Stomach (tissue), 4 donors: ENCODE measurements around the gene CAVIN2.

Source experiments
- POLR2A ChIP-seq, 4 donors: fragments of 450-650 bp; IDR thresholded peaks; one replicate each; pipeline ENCODE4 v1.6.1; 2016; ENCODE audit warnings: antibody characterized with exemption in 4 of 4, control low read depth in 2 of 4, mild to moderate bottlenecking in 1 of 4, moderate library complexity in 1 of 4
- POLR2AphosphoS5 ChIP-seq, 3 donors: sonication (generic); formaldehyde crosslinking; IDR thresholded peaks; one replicate each; pipeline ENCODE4 v1.6.1; 2016; ENCODE audit warnings: antibody characterized with exemption in 3 of 3

DNA sequence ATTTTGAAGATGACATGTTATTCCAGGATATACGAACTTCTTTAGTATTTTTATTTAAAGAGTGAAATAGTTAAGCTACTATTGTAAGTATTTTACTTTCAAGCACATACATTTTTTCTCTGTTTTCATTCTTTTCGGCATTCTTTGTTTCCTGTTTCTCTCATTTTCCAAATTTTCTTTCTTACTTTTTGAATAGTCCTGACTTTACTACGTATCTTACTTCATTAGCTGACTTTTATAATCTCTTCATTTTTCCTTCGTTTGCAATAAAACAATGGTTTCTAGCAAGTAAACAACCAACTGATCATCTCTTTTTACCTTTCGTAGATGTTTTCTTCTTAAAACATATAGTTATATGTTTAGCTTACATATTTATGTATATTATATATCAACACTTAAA lies 11.8 kb downstream of the CAVIN2 start:
- TF ChIP-seq POLR2A (IDR thresholded peaks at IDR 0.05) = no peak
- no peak for TF ChIP-seq POLR2AphosphoS5 (IDR thresholded peaks at IDR 0.05)
